Natural killer cell (primary cell): ENCODE results near the gene BBOX1. TPM values are rescaled to one million over a fixed set of nuclear protein-coding genes. Genes with fewer than 3 reads are reported as not detected.
"Not testable (repeated sequence)": the region's sequence is repeated elsewhere in the genome, so short reads cannot be mapped to it uniquely, and the experiment has no call there.

Experiments
- ATAC-seq, 3 donors: fragments of 150-1000 bp in 2 of 3; fragments of 200-7000 bp in 1 of 3; cut with Tn5 transposase; 1 replicate in 1 of 3; 2 replicates in 2 of 3; pipeline ENCODE4 v1.10.0; 2021; ENCODE audit warnings: mild to moderate bottlenecking in 2 of 3, moderate library complexity in 2 of 3
- DNase-seq, 2 donors: peaks; one replicate each; pipeline versions ENCODE4 v3.0.0 to v3.0.0-alpha.2; 2013 to 2021; ENCODE audit warnings: mixed read lengths in 1 of 2
- H3K27ac ChIP-seq: one replicate; pipeline ENCODE4 v1.5.1; 2013; ENCODE audit warnings: mild to moderate bottlenecking, low read length
- H3K27me3 ChIP-seq: one replicate; pipeline ENCODE4 v1.6.1; 2013; ENCODE audit warnings: low read length; ENCODE audit not compliant: control insufficient read depth, insufficient read depth
- H3K36me3 ChIP-seq: one replicate; pipeline ENCODE4 v1.6.1; 2013; ENCODE audit warnings: low read length; ENCODE audit not compliant: control insufficient read depth, insufficient read depth
- H3K4me1 ChIP-seq: one replicate; pipeline ENCODE4 v1.6.1; 2013; ENCODE audit warnings: low read length; ENCODE audit not compliant: control insufficient read depth, insufficient read depth
- H3K4me3 ChIP-seq: one replicate; pipeline ENCODE4 v1.5.1; 2013; ENCODE audit warnings: low read length
- H3K9me3 ChIP-seq: one replicate; pipeline ENCODE4 v1.6.1; 2013; ENCODE audit warnings: low read length; ENCODE audit not compliant: control insufficient read depth, insufficient read depth
- H3K27ac Mint-ChIP-seq, 2 donors: one replicate each; pipeline ENCODE4 v1.8.0; 2022; ENCODE audit warnings: mild to moderate bottlenecking in 2 of 2, mixed read lengths in 2 of 2, moderate library complexity in 1 of 2
- H3K27me3 Mint-ChIP-seq, 2 donors: one replicate each; pipeline ENCODE4 v1.8.0; 2022; ENCODE audit warnings: low read depth in 2 of 2, mixed read lengths in 2 of 2
- H3K36me3 Mint-ChIP-seq: one replicate; pipeline ENCODE4 v1.8.0; 2022; ENCODE audit warnings: mixed read lengths
- H3K4me1 Mint-ChIP-seq, 2 donors: one replicate each; pipeline ENCODE4 v1.8.0; 2022; ENCODE audit warnings: mixed read lengths in 2 of 2
- H3K4me3 Mint-ChIP-seq: one replicate; pipeline ENCODE4 v1.8.0; 2022; ENCODE audit warnings: mild to moderate bottlenecking, moderate library complexity, mixed read lengths
- H3K9me3 Mint-ChIP-seq, 2 donors: one replicate each; pipeline ENCODE4 v1.8.0; 2022; ENCODE audit warnings: mixed read lengths in 2 of 2
- CTCF ChIP-seq: fragments of 200-600 bp; IDR thresholded peaks from one replicate; pipeline ENCODE4 v1.8.0; 2022; ENCODE audit warnings: antibody characterized with exemption
- WGBS: methylation state at CpG from one replicate; pipeline ENCODE4 v1.1.7; 2013; ENCODE audit warnings: missing lambda C conversion rate; ENCODE audit not compliant: insufficient coverage; 5-methylcytosine and 5-hydroxymethylcytosine counted together
- intact Hi-C: fragments of 100-400 bp; cut with micrococcal nuclease; formaldehyde crosslinking; loops from one replicate; pipeline ENCODE4 v1.14.2; 2022
- total RNA-seq, 4 donors: library from RNA; stranded (reverse); fragments of 120-200 nt in 1 of 4; gene quantifications; one replicate each; pipeline versions ENCODE4 v1.2.3 to v1.2.4, GENCODE V29; 2013 to 2022

Gene BBOX1
- total RNA-seq, 3 donors from 2014 or later (not counting 1 experiment from before 2014, with no cell fraction given), result not detected

DNA sequence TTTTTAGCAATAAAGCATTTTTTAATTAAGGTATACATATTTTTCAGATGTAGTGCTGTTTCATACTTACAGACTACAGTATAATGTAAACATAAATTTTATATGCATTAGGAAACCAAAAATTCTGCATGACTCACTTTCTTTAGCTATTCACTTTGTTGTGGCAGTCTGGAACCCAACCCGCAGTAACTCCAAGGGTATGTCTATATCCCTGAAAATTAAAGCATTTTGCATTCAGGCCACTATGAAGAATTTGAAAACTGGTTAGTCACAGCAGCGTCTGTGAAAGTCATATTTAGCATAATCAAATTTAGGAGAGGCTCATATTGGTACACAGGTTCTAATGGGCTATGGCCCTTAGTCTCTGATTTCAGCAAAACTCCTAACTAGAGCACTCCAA, 46.8 kb downstream of the BBOX1 start:
- Histone ChIP-seq H3K27ac (no peak overlapping the region), H3K9me3 (no peaks in the 10 kb centered on the region), H3K4me3 (no peak overlapping the region), H3K27me3 (no peaks in the 10 kb centered on the region), H3K36me3 (no peaks in the 10 kb centered on the region), H3K4me1 (no peaks in the 10 kb centered on the region)
- TF ChIP-seq CTCF, result no peak
- no peak for DNase-seq
- no peak for ATAC-seq
- H3K9me3 Mint-ChIP-seq, result peaks cover 13 to 24% of the 10 kb centered on the region in 2 donors
- no peaks in the 10 kb centered on the region for H3K4me1 Mint-ChIP-seq
- no peak overlapping the region for H3K27ac Mint-ChIP-seq
- no peaks in the 10 kb centered on the region for H3K36me3 Mint-ChIP-seq
- H3K27me3 Mint-ChIP-seq, result no peaks in the 10 kb centered on the region
- intact Hi-C loops, result no loop called here
- H3K4me3 Mint-ChIP-seq, result no peak overlapping the region
- WGBS, result 96% methylated on average over 2 of the region's 2 CpGs

DNA sequence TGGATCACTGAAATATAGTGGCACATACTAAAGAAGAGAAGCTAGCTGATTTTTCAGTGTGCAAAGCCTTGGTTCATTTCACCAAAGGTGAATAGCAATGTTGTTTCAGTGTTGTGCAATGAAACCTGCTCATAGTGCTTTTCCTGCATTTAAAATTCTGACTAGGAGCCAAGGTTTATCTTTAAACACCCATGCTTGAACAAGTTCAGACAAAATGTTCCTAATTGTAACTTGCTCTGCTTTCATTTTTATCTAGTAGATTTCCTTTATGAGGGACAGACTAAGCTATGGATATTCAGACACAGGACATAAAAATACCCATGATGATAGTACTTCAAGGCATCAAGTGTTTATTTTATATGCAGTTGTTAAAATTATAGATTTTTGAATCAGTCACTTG, 47.7 kb downstream of the BBOX1 start:
- Histone ChIP-seq H3K4me1 (no peaks in the 10 kb centered on the region), H3K9me3 (no peaks in the 10 kb centered on the region), H3K27me3 (no peaks in the 10 kb centered on the region), H3K27ac (no peak overlapping the region), H3K36me3 (no peaks in the 10 kb centered on the region), H3K4me3 (no peak overlapping the region)
- no peaks in the 10 kb centered on the region for H3K27me3 Mint-ChIP-seq
- ATAC-seq (no peak), DNase-seq (no peak)
- no peak for TF ChIP-seq CTCF
- peaks cover 10 to 19% of the 10 kb centered on the region in 2 donors for H3K9me3 Mint-ChIP-seq
- H3K36me3 Mint-ChIP-seq, result no peaks in the 10 kb centered on the region
- intact Hi-C loops, result no loop called here
- no peaks in the 10 kb centered on the region for H3K4me1 Mint-ChIP-seq
- H3K27ac Mint-ChIP-seq, result no peak overlapping the region
- H3K4me3 Mint-ChIP-seq, result no peak overlapping the region

- Histone ChIP-seq H3K36me3 (no peaks in the 10 kb centered on the region), H3K27ac (no peak overlapping the region), H3K27me3 (no peaks in the 10 kb centered on the region), H3K4me3 (no peak overlapping the region), H3K9me3 (no peaks in the 10 kb centered on the region), H3K4me1 (no peaks in the 10 kb centered on the region)
- 80% methylated on average over 2 of the region's 2 CpGs for WGBS
- intact Hi-C loops, result no loop called here
- Mint-ChIP-seq H3K4me1 (no peaks in the 10 kb centered on the region), H3K36me3 (no peaks in the 10 kb centered on the region), H3K27ac (no peak overlapping the region), H3K9me3 (peaks cover 10 to 23% of the 10 kb centered on the region in 2 donors), H3K27me3 (no peaks in the 10 kb centered on the region), H3K4me3 (no peak overlapping the region)
- ATAC-seq, result no peak
- DNase-seq, result no peak
- TF ChIP-seq CTCF, result no peak
Measured at GRCh38 chr11:27089746-27090145, 49.1 kb downstream of the BBOX1 start.

- H3K9me3 Mint-ChIP-seq, result peaks cover 11 to 23% of the 10 kb centered on the region in 2 donors
- H3K27ac ChIP-seq, H3K9me3 ChIP-seq, H3K36me3 ChIP-seq, H3K36me3 Mint-ChIP-seq, H3K4me1 Mint-ChIP-seq, H3K27me3 ChIP-seq, H3K4me1 ChIP-seq, H3K27ac Mint-ChIP-seq, H3K27me3 Mint-ChIP-seq, H3K4me3 ChIP-seq, H3K4me3 Mint-ChIP-seq, intact Hi-C loops, DNase-seq, ATAC-seq: not testable (repeated sequence)
- WGBS, result 77% methylated on average over 2 of the region's 5 CpGs
Measured at GRCh38 chr11:27090357-27090948, 49.8 kb downstream of the BBOX1 start.
